HUES48 (cell line): ENCODE data around the gene SLC29A1.

Experiments
- H3K27ac ChIP-seq: one replicate; pipeline ENCODE4 v1.7.0; 2013; ENCODE audit warnings: low read depth, low read length, inconsistent platforms
- H3K27me3 ChIP-seq: 2 replicates; pipeline ENCODE4 v1.6.1; 2013; ENCODE audit warnings: mild to moderate bottlenecking, low read length; ENCODE audit not compliant: control insufficient read depth, insufficient read depth
- H3K36me3 ChIP-seq: 2 replicates; pipeline ENCODE4 v1.6.1; 2013; ENCODE audit warnings: low read length; ENCODE audit not compliant: control insufficient read depth, insufficient read depth
- H3K4me1 ChIP-seq: 2 replicates; pipeline ENCODE4 v1.6.1; 2013; ENCODE audit warnings: mild to moderate bottlenecking, low read length; ENCODE audit not compliant: control insufficient read depth, insufficient read depth
- H3K4me3 ChIP-seq: 2 replicates; pipeline ENCODE4 v1.5.1; 2013; ENCODE audit warnings: mild to moderate bottlenecking, low read depth, low read length
- H3K9ac ChIP-seq: 2 replicates; pipeline ENCODE4 v1.6.1; 2013; ENCODE audit warnings: mild to moderate bottlenecking, low read depth, low read length, moderate library complexity
- H3K9me3 ChIP-seq: 2 replicates; pipeline ENCODE4 v1.6.1; 2013; ENCODE audit warnings: low read length; ENCODE audit not compliant: control insufficient read depth, insufficient read depth

SLC29A1 gene

DNA sequence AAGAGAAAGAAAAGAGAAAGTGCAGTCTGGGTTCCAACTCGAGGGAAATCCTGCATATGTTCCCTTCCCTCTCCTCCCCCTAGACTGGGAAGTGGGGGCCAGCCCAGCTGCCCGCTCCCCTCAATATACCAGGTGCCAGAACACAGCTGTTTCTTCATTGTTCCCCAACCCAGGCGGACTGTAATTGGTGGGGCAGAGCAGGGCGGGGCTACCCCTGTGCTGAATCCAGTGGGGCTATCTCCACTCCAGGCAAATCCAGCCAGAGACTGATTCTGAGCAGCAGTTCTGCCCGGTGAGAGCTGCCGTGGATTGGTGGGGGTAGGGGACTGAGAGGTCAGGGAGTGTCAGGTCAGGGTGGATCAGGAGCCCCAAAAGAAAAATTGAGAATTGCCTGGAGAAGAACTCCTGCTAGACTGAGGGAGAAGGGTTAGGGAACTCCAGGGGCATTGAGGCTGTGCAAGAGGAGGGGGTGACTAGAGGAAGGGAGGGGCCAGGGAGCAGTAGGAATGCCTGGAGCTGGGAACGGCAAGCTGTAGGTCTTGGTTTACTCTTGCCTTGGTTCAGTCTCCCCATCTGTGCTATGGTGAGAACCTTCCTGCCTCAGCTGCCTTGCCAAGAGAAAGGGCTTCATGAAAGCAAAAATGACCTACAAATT, 6.6 kb upstream of the SLC29A1 start, which contains the start of gene MYMX:
TSS of gene MYMX (plus strand) at position 250 of the 655 bp plus-strand sequence. CDS start 546 bp downstream, outside the sequence.
- Histone ChIP-seq H3K27ac (peak within 1 kb of the TSS; percentile 39), H3K27me3 (no peaks in the 10 kb centered on the region), H3K9me3 (no peaks in the 10 kb centered on the region), H3K36me3 (no peaks in the 10 kb centered on the region), H3K4me1 (peaks cover 39% of the 10 kb centered on the region), H3K4me3 (peak within 1 kb of the TSS; percentile 19; the same call in 1 of the 2 replicates), H3K9ac (no peak within 1 kb of the TSS)

DNA sequence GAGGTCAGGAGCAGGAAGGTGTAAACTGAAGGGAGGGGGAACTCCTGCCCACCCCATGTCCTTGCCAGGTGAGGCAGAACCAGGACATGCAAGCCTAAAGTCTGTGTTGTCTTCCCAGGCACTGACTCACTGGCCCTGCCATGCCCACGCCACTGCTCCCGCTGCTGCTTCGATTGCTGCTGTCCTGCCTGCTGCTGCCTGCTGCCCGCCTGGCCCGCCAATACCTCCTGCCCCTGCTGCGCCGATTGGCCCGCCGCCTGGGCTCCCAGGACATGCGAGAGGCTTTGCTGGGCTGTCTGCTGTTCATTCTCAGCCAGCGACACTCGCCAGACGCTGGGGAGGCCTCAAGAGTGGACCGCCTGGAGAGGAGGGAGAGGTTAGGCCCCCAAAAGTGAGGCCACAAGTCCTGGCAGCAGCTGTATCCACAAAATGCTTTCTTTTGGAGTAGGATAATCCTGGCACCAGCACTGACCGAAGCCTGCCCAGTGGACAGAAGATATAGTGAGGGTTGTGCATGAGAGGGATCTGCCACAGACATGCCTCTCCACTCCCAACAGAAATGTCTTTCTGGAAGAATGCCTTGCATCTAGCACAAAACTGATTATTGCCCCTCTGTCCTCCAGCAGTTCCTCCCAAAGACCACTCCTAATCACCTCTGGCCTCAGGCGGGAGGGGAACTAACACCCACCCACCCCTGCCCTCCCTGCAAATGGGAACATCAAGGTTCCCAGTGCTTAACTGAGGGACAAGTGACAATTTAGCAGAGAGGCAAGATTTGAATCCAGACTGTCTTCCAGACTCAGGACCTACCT, 5.9 kb upstream of the SLC29A1 start:
- peak overlapping the region; percentile 99 for H3K27ac ChIP-seq
- no peaks in the 10 kb centered on the region for H3K9me3 ChIP-seq
- H3K27me3 ChIP-seq, result no peaks in the 10 kb centered on the region; the same call in 1 of the 2 replicates
- 0 out of 2 replicates have a peak overlapping the region, but pooled peaks have one; percentile 11 for H3K4me3 ChIP-seq
- H3K36me3 ChIP-seq, result no peaks in the 10 kb centered on the region
- H3K4me1 ChIP-seq, result peaks cover 44% of the 10 kb centered on the region
- H3K9ac ChIP-seq, result no peak overlapping the region

DNA sequence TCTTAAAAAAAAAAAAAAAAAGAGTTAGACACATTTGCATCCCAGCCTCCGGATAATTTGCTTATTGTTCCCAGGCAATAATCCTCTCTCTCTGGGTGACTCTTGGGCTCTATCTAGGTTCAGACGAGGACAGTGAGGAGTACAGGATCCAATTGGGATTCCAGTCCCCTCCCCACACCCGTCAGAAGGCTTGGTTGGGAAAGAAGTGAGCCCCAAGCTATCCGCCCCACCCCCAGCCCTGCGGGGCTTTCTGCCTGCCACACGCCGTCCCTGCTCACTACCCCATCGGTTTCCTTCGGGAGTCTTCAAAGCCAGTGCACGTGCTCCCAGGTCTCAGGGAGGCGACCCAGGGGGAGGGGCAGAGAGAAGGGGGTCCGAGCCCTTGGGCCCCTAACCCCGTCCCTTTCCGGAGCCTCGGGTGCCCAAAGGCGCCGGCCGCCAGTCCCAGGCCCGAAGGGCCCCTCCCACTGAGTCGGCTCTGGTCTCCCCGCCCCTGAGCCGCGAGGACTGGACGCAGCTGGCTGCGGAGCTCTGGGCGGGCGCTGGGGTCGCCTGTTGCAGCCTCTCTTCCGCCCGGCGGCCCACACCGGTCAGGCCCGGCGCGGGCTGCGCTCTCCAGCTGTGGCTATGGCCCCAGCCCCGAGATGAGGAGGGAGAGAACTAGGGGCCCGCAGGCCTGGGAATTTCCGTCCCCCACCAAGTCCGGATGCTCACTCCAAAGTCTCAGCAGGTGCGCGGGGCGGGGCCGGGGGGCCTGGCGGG, 4.2 kb upstream of the SLC29A1 start:
- Histone ChIP-seq H3K4me3 (peak overlapping the region; percentile 56), H3K4me1 (peaks cover 51% of the 10 kb centered on the region), H3K36me3 (no peaks in the 10 kb centered on the region), H3K27me3 (no peaks in the 10 kb centered on the region; the same call in 1 of the 2 replicates), H3K9me3 (no peaks in the 10 kb centered on the region), H3K27ac (peak overlapping the region; percentile 99), H3K9ac (peak overlapping the region; percentile 69)

DNA sequence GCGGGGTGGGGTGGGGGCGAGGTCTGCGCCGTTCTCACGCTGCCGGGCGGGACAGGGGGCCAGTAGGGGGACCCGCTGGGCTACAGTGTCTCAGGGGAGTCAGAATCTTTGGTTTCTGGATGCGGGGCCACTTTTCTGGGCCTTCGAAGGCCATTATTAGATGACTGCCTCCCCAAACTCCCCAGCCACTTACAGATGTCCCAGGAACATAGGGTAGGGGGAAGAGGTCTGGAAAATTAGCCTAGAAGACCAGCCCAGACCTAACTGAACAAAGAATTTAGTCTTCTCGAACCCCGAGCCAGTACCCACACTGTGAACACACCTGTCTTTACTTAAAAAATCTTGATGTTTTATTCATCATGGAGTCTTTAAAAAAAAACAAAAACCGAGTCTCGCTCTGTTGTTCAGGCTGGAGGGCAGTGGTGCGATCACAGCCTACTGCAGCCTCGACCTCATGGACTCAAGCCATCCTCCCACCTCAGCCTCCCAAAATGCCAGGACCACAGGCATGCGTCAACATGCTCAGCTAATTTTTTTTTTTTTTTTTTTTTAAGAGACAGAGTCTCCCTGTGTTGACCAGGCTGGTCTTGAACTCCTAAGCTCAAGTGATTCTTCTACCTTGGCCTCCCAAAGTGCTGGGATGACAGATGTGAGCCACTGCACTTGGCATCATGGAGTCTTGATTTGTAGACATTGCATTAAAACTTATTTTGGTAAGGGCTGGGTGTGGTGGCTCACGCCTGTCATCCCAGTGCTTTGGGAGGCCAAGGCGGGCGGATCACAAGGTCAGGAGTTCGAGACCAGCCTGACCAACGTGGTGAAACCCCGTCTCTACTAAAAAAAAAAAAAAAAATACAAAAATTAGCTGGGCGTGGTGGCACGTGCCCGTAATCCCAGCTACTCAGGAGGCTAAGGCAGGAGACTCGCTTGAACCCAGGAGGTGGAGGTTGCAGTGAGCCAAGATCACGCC, 3.3 kb upstream of the SLC29A1 start:
- Histone ChIP-seq H3K9me3 (no peaks in the 10 kb centered on the region), H3K27me3 (no peaks in the 10 kb centered on the region; the same call in 1 of the 2 replicates), H3K4me1 (peaks cover 59% of the 10 kb centered on the region), H3K27ac (peak overlapping the region; percentile 99), H3K36me3 (no peaks in the 10 kb centered on the region), H3K9ac (no peak overlapping the region), H3K4me3 (peak overlapping the region; percentile 53)

DNA sequence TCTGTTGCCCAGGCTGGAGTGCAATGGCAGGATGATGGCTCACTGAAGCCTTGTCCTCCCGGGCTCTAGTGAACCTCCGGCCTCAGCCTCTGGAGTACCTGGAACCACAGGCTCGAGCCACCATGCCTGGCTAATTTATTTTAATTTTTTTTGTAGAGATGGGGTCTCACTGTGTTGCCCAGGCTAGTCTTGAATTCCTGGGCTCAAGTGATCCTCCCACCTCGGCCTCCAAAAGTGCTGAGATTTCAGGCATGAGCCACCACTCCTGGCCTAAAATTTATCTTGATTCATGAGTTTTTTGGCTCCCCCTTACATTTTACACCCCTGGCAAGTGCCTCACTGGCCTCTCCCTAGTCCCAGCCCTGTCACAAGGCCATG, 2.5 kb upstream of the SLC29A1 start:
- Histone ChIP-seq H3K4me1 (peaks cover 67% of the 10 kb centered on the region), H3K27ac (peak overlapping the region; percentile 13)

DNA sequence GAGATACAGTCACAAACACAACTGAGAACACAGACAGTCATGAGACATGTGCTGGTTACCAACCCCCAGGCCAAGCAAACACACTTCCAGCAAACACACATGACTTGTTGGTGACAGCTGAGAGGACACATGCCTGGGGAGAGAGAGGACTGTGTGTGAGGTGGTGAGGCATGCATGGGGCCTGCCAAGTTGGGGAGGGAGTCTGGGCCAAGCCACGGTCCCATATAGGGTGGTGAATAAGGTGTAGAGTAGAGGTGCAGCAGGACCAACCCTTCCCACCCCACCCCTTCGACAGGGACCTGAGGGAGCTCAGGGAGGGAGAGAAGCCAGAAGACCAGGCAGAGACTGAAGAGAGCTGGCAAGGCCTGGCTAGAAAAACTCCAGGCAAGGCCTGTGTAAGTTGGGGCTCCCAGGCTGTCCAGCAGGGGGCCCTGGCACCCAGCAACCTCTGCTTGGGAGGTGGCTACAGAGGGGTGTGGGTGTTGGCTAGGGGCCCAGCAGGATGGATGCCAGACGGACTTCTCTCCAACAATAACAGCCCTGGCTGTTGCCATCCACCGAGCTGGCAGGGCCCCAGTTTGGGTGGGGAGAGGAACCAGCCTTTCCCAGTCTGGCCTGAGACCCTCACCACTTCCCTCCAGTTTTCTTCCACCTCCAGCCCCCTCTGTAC, 2.0 kb upstream of the SLC29A1 start:
- Histone ChIP-seq H3K4me3 (no peak overlapping the region), H3K27me3 (no peaks in the 10 kb centered on the region; the same call in 1 of the 2 replicates), H3K9ac (no peak overlapping the region), H3K9me3 (no peaks in the 10 kb centered on the region), H3K36me3 (peaks cover 3% of the 10 kb centered on the region; the same call in 1 of the 2 replicates), H3K4me1 (peaks cover 68% of the 10 kb centered on the region), H3K27ac (peak overlapping the region; percentile 13)

More for the DNA sequence above, 2.5 kb upstream of the SLC29A1 start:
- H3K27me3 ChIP-seq, result no peaks in the 10 kb centered on the region; the same call in 1 of the 2 replicates
- peaks cover 1% of the 10 kb centered on the region; the same call in 1 of the 2 replicates for H3K36me3 ChIP-seq
- H3K9ac ChIP-seq, result no peak overlapping the region
- H3K4me3 ChIP-seq, result no peak overlapping the region
- H3K9me3 ChIP-seq, result no peaks in the 10 kb centered on the region

DNA sequence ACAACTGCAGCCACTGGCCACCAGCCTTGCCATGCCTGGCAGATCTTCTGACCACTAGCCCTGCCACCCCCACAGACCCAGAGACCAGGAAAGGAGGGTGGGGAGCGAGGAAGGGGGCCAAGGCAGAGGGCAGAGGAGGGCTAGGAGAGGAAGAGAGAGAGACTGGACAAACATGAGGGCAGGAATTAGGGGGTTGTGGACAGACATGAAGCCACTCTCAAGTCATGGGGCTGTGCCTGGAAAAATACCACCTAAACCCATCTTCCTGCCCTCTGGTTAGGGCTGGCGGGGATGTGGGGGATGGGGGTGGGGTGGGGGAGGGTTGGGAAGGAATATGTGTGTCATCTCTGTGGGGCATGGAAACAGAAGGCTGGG, 1.4 kb upstream of the SLC29A1 start:
- Histone ChIP-seq H3K27me3 (no peaks in the 10 kb centered on the region; the same call in 1 of the 2 replicates), H3K4me3 (no peak overlapping the region), H3K4me1 (peaks cover 67% of the 10 kb centered on the region), H3K9ac (no peak overlapping the region), H3K9me3 (no peaks in the 10 kb centered on the region), H3K36me3 (peaks cover 3% of the 10 kb centered on the region; the same call in 1 of the 2 replicates), H3K27ac (peak overlapping the region; percentile 89)

DNA sequence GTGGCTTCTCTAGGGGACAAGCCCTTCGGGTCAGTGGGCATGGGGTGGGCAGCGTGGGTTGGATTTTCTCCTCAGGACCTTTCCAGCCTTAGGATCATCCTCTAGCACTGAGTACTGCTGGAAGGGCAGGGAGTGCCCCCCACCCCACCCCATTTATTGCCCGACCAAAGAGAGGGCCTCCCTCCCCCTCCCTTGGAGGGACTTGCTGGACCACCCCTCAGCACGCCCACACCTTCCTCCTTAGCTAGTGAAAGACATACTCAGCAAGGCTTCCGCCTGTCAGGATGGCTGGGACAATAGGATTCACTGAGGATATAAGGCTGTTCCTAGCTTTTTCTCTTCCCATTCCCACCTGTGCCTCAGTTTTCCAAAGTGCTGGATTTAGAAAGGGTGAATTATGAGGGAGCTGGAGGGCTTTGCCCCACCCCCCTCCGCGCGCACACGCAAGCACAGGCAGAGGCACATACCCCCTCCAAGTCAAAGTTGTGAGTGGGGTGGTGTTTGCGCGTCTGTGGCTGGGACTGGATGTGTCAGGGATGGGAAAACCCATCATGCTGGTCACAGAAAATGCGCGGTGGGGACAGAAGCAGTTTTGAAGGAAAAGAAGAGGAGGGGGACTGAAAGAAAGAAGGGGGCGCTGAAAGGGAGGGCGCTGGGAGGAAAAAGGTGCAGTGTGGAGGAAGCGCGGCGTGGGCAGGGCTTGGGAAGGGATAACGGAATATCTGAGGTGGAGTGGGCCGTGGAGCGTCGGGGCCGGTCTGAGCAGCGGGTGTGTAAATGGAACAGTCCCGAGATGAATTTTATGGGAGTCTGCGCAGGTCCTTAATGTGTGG, 693 bp upstream of the SLC29A1 start:
- Histone ChIP-seq H3K4me1 (peaks cover 60% of the 10 kb centered on the region), H3K9ac (no peak overlapping the region), H3K27me3 (no peaks in the 10 kb centered on the region; the same call in 1 of the 2 replicates), H3K9me3 (no peaks in the 10 kb centered on the region), H3K4me3 (peak overlapping the region; percentile 65), H3K36me3 (peaks cover 3% of the 10 kb centered on the region; the same call in 1 of the 2 replicates), H3K27ac (peak overlapping the region; percentile 89)
